GM23338 (cell line): ENCODE measurements around the gene EGLN2. TPM values are rescaled to one million over a fixed set of nuclear protein-coding genes. Genes with fewer than 3 reads are reported as not detected.

ENCODE experiments used
- ATAC-seq: fragments of 200-7000 bp; cut with Tn5 transposase; 3 replicates; pipeline ENCODE4 v1.9.1; 2020
- DNase-seq: peaks from one replicate; pipeline ENCODE4 v3.0.0-alpha.2; 2015; ENCODE audit warnings: low spot score
- H2AFZ ChIP-seq: fragments of 200-600 bp; sonication (generic); 2 replicates; pipeline ENCODE4 v1.8.0; 2016; ENCODE audit warnings: antibody characterized with exemption, mild to moderate bottlenecking, moderate library complexity
- H3F3A ChIP-seq: fragments of 200-600 bp; sonication (generic); replicated peaks from 2 replicates; pipeline ENCODE4 v1.8.0; 2017; ENCODE audit warnings: antibody characterized with exemption, mixed run types, low read depth
- H3K27ac ChIP-seq: fragments of 200-600 bp; sonication (generic); 2 replicates; pipeline ENCODE4 v1.6.1; 2016; ENCODE audit warnings: low read depth
- H3K27me3 ChIP-seq: fragments of 200-600 bp; sonication (generic); 2 replicates; pipeline ENCODE4 v1.8.0; 2016; ENCODE audit warnings: mild to moderate bottlenecking, mixed run types, moderate library complexity; ENCODE audit not compliant: insufficient read depth
- H3K36me3 ChIP-seq: fragments of 200-600 bp; sonication (generic); 2 replicates; pipeline ENCODE4 v1.8.0; 2016; ENCODE audit warnings: mild to moderate bottlenecking; ENCODE audit not compliant: insufficient read depth
- H3K4me1 ChIP-seq: fragments of 200-600 bp; sonication (generic); 2 replicates; pipeline ENCODE4 v1.8.0; 2016; ENCODE audit warnings: mild to moderate bottlenecking, moderate library complexity; ENCODE audit not compliant: insufficient read depth
- H3K4me2 ChIP-seq: fragments of 200-600 bp; sonication (generic); 2 replicates; pipeline ENCODE4 v1.7.1; 2017; ENCODE audit warnings: mixed run types
- H3K4me3 ChIP-seq: fragments of 200-600 bp; sonication (generic); 2 replicates; pipeline ENCODE4 v1.6.1; 2016; ENCODE audit warnings: mixed run types
- H3K79me2 ChIP-seq: fragments of 200-600 bp; sonication (generic); replicated peaks from 2 replicates; pipeline ENCODE4 v1.8.0; 2017; ENCODE audit warnings: mild to moderate bottlenecking; ENCODE audit not compliant: insufficient read depth
- H3K9me2 ChIP-seq: fragments of 200-600 bp; sonication (generic); 2 replicates; pipeline ENCODE4 v1.8.0; 2017; ENCODE audit not compliant: insufficient read depth
- H4K20me1 ChIP-seq: fragments of 200-600 bp; sonication (generic); replicated peaks from 2 replicates; pipeline ENCODE4 v1.8.0; 2017; ENCODE audit warnings: mild to moderate bottlenecking; ENCODE audit not compliant: insufficient read depth
- H3K27ac Mint-ChIP-seq: 2 replicates; pipeline ENCODE4 v1.8.0; 2020; ENCODE audit warnings: inconsistent platforms, mild to moderate bottlenecking, moderate library complexity, mixed read lengths
- H3K27me3 Mint-ChIP-seq: 3 replicates; pipeline ENCODE4 v1.8.0; 2022; ENCODE audit warnings: low read depth, mild to moderate bottlenecking, moderate library complexity, mixed read lengths, inconsistent platforms; ENCODE audit not compliant: insufficient read depth, poor library complexity
- H3K36me3 Mint-ChIP-seq: 3 replicates; pipeline ENCODE4 v1.8.0; 2021; ENCODE audit warnings: low read depth, mild to moderate bottlenecking, inconsistent platforms, moderate library complexity, mixed read lengths
- H3K4me1 Mint-ChIP-seq: 3 replicates; pipeline ENCODE4 v1.8.0; 2020; ENCODE audit warnings: mild to moderate bottlenecking, inconsistent platforms, mixed read lengths
- H3K4me3 Mint-ChIP-seq: 3 replicates; pipeline ENCODE4 v1.8.0; 2021; ENCODE audit warnings: moderate library complexity, mild to moderate bottlenecking, inconsistent platforms, mixed read lengths
- H3K9me3 Mint-ChIP-seq: 3 replicates; pipeline ENCODE4 v1.8.0; 2020; ENCODE audit warnings: moderate library complexity, mild to moderate bottlenecking, inconsistent platforms, mixed read lengths
- CREB1 ChIP-seq: fragments of 250-450 bp; sonication (Bioruptor Pico); IDR thresholded peaks from 2 replicates; pipeline ENCODE4 v1.5.0; 2020; ENCODE audit warnings: low read depth, mild to moderate bottlenecking, moderate library complexity
- EZH2 ChIP-seq: fragments of 200-600 bp; sonication (generic); IDR thresholded peaks from one replicate; pipeline ENCODE4 v1.8.0; 2017; ENCODE audit warnings: antibody characterized with exemption, mild to moderate bottlenecking, low read depth; ENCODE audit not compliant: unreplicated experiment
- EZH2phosphoT487 ChIP-seq: fragments of 200-600 bp; sonication (generic); IDR thresholded peaks from one replicate; pipeline ENCODE4 v1.8.1; 2018; ENCODE audit warnings: antibody characterized with exemption; ENCODE audit not compliant: unreplicated experiment
- JUNB ChIP-seq: IDR thresholded peaks from one replicate; pipeline ENCODE4 v1.6.1; 2016; ENCODE audit warnings: antibody characterized with exemption; ENCODE audit not compliant: unreplicated experiment
- NANOG ChIP-seq: IDR thresholded peaks from 2 replicates; pipeline ENCODE4 v1.6.1; 2016; ENCODE audit warnings: antibody characterized with exemption, borderline replicate concordance
- POLR2AphosphoS5 ChIP-seq: IDR thresholded peaks from 2 replicates; pipeline ENCODE4 v1.6.1; 2016; ENCODE audit warnings: antibody characterized with exemption, low read depth
- ZNF331 ChIP-seq: fragments of 250-450 bp; sonication (Bioruptor Pico); IDR thresholded peaks from 2 replicates; pipeline ENCODE4 v1.5.0; 2020; ENCODE audit warnings: low read depth, mild to moderate bottlenecking, moderate library complexity
- polyA plus RNA-seq: library from polyadenylated mRNA; unstranded; fragments of >200 nt; fragmentation: Nextera tagmentation; extraction: Ambion mirVana; gene quantifications from 2 replicates; pipeline ENCODE4 v1.2.1, GENCODE V29; 2016
- total RNA-seq: library from RNA; depleted of rRNA; stranded (reverse); fragments of >200 nt; shearing (Covaris generic); gene quantifications from 2 replicates; pipeline ENCODE4 v1.2.3, GENCODE V29; 2014
- TF ChIP-seq, protein P1 (sequence below): IDR thresholded peaks from one replicate; pipeline ENCODE4 v1.6.1; 2018; ENCODE audit warnings: antibody characterized with exemption; ENCODE audit not compliant: unreplicated experiment
- TF ChIP-seq, protein P2 (sequence below): IDR thresholded peaks from 2 replicates; pipeline ENCODE4 v1.6.1; 2016; ENCODE audit warnings: antibody characterized with exemption
- TF ChIP-seq, protein P3 (sequence below): fragments of 250-450 bp; sonication (Bioruptor Pico); IDR thresholded peaks from 2 replicates; pipeline ENCODE4 v1.5.0; 2020; ENCODE audit warnings: mild to moderate bottlenecking, moderate library complexity

The EGLN2 gene
- total and polyA plus RNA-seq, 2 experiments from 2014 or later, result 59.9 to 118 TPM

DNA sequence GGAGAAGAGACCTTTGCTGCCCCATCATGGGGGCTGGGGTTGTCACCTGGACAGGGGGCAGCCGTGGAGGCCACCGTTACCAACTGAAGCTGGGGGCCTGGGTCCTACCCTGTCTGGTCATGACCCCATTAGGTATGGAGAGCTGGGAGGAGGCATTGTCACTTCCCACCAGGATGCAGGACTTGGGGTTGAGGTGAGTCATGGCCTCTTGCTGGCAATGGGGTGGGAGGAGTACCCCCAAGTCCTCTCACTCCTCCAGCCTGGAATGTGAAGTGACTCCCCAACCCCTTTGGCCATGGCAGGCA is 9.0 kb downstream of the EGLN2 start:
- Mint-ChIP-seq H3K9me3 (no peaks in the 10 kb centered on the region; the same call in 2 of the 3 replicates), H3K27me3 (peaks cover 46% of the 10 kb centered on the region), H3K27ac (peak overlapping the region; percentile 75), H3K36me3 (peaks cover 44% of the 10 kb centered on the region), H3K4me1 (peaks cover 70% of the 10 kb centered on the region), H3K4me3 (no peak overlapping the region; the same call in 1 of the 3 replicates)
- Histone ChIP-seq H3K4me2 (no peak overlapping the region), H2AFZ (no peak overlapping the region), H3K79me2 (peaks cover 45% of the 10 kb centered on the region), H3K27me3 (peaks cover 12% of the 10 kb centered on the region; the same call in 1 of the 2 replicates), H3K36me3 (peaks cover 4% of the 10 kb centered on the region; the same call in 1 of the 2 replicates), H3K9me2 (no peaks in the 10 kb centered on the region), H3K4me1 (peaks cover 49% of the 10 kb centered on the region), H4K20me1 (peaks cover 38% of the 10 kb centered on the region), H3F3A (peaks cover 42% of the 10 kb centered on the region), H3K4me3 (no peak overlapping the region), H3K27ac (no peak overlapping the region)
- TF ChIP-seq JUNB, result no peak
- no peak for TF ChIP-seq CREB1
- TF ChIP-seq ZNF331 (CRISPR knock-in tag), result no peak
- ATAC-seq (no peak), DNase-seq (no peak)

DNA sequence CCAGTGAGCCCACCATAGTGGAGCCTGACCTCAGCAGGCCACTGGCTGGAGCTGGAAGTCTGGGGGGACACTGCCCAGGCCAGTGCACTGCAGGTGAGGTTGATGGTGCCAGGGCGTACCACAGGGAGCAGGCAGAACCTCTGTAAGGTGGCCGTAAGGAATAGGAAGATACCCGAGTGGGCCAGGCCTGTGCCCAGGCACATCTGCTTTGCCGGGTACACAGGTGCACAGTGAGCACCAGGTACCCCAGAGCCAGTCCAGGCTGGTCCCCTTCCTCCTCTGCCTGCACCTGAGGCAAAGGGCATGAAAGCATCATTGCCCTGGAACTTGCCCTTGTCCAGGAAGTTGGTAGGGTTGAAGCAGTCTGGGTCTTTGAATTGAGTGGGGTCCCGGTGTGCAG is 9.5 kb downstream of the EGLN2 start:
- Histone ChIP-seq H3K4me2 (no peak overlapping the region), H3K4me1 (peaks cover 44% of the 10 kb centered on the region), H3K36me3 (peaks cover 4% of the 10 kb centered on the region; the same call in 1 of the 2 replicates), H3F3A (peaks cover 40% of the 10 kb centered on the region), H3K79me2 (peaks cover 40% of the 10 kb centered on the region), H3K4me3 (no peak overlapping the region), H3K27ac (no peak overlapping the region), H3K9me2 (no peaks in the 10 kb centered on the region), H4K20me1 (peaks cover 33% of the 10 kb centered on the region), H2AFZ (no peak overlapping the region), H3K27me3 (peaks cover 12% of the 10 kb centered on the region; the same call in 1 of the 2 replicates)
- H3K27ac Mint-ChIP-seq, result no peak overlapping the region; the same call in 1 of the 2 replicates
- DNase-seq, result no peak
- peaks cover 40% of the 10 kb centered on the region for H3K36me3 Mint-ChIP-seq
- H3K4me1 Mint-ChIP-seq, result peaks cover 66% of the 10 kb centered on the region
- H3K4me3 Mint-ChIP-seq, result no peak overlapping the region; the same call in 2 of the 3 replicates
- ATAC-seq, result no peak
- H3K27me3 Mint-ChIP-seq, result peaks cover 45% of the 10 kb centered on the region
- H3K9me3 Mint-ChIP-seq, result no peaks in the 10 kb centered on the region; the same call in 2 of the 3 replicates
- TF ChIP-seq POLR2AphosphoS5 (no peak), JUNB (no peak), EZH2 (no peak), EZH2phosphoT487 (no peak), CREB1 (no peak), NANOG (no peak)
- TF ChIP-seq, protein P1, sequence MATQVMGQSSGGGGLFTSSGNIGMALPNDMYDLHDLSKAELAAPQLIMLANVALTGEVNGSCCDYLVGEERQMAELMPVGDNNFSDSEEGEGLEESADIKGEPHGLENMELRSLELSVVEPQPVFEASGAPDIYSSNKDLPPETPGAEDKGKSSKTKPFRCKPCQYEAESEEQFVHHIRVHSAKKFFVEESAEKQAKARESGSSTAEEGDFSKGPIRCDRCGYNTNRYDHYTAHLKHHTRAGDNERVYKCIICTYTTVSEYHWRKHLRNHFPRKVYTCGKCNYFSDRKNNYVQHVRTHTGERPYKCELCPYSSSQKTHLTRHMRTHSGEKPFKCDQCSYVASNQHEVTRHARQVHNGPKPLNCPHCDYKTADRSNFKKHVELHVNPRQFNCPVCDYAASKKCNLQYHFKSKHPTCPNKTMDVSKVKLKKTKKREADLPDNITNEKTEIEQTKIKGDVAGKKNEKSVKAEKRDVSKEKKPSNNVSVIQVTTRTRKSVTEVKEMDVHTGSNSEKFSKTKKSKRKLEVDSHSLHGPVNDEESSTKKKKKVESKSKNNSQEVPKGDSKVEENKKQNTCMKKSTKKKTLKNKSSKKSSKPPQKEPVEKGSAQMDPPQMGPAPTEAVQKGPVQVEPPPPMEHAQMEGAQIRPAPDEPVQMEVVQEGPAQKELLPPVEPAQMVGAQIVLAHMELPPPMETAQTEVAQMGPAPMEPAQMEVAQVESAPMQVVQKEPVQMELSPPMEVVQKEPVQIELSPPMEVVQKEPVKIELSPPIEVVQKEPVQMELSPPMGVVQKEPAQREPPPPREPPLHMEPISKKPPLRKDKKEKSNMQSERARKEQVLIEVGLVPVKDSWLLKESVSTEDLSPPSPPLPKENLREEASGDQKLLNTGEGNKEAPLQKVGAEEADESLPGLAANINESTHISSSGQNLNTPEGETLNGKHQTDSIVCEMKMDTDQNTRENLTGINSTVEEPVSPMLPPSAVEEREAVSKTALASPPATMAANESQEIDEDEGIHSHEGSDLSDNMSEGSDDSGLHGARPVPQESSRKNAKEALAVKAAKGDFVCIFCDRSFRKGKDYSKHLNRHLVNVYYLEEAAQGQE, result no peak
- TF ChIP-seq, protein P2, sequence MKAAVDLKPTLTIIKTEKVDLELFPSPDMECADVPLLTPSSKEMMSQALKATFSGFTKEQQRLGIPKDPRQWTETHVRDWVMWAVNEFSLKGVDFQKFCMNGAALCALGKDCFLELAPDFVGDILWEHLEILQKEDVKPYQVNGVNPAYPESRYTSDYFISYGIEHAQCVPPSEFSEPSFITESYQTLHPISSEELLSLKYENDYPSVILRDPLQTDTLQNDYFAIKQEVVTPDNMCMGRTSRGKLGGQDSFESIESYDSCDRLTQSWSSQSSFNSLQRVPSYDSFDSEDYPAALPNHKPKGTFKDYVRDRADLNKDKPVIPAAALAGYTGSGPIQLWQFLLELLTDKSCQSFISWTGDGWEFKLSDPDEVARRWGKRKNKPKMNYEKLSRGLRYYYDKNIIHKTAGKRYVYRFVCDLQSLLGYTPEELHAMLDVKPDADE, result no peak
- TF ChIP-seq, protein P3, sequence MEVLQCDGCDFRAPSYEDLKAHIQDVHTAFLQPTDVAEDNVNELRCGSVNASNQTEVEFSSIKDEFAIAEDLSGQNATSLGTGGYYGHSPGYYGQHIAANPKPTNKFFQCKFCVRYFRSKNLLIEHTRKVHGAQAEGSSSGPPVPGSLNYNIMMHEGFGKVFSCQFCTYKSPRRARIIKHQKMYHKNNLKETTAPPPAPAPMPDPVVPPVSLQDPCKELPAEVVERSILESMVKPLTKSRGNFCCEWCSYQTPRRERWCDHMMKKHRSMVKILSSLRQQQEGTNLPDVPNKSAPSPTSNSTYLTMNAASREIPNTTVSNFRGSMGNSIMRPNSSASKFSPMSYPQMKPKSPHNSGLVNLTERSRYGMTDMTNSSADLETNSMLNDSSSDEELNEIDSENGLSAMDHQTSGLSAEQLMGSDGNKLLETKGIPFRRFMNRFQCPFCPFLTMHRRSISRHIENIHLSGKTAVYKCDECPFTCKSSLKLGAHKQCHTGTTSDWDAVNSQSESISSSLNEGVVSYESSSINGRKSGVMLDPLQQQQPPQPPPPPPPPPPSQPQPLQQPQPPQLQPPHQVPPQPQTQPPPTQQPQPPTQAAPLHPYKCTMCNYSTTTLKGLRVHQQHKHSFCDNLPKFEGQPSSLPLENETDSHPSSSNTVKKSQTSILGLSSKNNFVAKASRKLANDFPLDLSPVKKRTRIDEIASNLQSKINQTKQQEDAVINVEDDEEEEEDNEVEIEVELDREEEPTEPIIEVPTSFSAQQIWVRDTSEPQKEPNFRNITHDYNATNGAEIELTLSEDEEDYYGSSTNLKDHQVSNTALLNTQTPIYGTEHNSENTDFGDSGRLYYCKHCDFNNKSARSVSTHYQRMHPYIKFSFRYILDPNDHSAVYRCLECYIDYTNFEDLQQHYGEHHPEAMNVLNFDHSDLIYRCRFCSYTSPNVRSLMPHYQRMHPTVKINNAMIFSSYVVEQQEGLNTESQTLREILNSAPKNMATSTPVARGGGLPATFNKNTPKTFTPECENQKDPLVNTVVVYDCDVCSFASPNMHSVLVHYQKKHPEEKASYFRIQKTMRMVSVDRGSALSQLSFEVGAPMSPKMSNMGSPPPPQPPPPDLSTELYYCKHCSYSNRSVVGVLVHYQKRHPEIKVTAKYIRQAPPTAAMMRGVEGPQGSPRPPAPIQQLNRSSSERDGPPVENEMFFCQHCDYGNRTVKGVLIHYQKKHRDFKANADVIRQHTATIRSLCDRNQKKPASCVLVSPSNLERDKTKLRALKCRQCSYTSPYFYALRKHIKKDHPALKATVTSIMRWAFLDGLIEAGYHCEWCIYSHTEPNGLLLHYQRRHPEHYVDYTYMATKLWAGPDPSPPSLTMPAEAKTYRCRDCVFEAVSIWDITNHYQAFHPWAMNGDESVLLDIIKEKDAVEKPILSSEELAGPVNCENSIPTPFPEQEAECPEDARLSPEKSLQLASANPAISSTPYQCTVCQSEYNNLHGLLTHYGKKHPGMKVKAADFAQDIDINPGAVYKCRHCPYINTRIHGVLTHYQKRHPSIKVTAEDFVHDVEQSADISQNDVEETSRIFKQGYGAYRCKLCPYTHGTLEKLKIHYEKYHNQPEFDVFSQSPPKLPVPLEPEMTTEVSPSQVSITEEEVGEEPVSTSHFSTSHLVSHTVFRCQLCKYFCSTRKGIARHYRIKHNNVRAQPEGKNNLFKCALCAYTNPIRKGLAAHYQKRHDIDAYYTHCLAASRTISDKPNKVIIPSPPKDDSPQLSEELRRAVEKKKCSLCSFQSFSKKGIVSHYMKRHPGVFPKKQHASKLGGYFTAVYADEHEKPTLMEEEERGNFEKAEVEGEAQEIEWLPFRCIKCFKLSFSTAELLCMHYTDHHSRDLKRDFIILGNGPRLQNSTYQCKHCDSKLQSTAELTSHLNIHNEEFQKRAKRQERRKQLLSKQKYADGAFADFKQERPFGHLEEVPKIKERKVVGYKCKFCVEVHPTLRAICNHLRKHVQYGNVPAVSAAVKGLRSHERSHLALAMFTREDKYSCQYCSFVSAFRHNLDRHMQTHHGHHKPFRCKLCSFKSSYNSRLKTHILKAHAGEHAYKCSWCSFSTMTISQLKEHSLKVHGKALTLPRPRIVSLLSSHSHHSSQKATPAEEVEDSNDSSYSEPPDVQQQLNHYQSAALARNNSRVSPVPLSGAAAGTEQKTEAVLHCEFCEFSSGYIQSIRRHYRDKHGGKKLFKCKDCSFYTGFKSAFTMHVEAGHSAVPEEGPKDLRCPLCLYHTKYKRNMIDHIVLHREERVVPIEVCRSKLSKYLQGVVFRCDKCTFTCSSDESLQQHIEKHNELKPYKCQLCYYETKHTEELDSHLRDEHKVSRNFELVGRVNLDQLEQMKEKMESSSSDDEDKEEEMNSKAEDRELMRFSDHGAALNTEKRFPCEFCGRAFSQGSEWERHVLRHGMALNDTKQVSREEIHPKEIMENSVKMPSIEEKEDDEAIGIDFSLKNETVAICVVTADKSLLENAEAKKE (CRISPR knock-in tag), result no peak
